Tibial artery (tissue), 4 donors: ENCODE measurements around the gene FAM98B.

Experiments used
- DNase-seq, 2 donors: peaks; one replicate each; pipeline ENCODE4 v3.0.0-alpha.2; 2019
- H3K27ac ChIP-seq, 2 donors: fragments of 200-600 bp; sonication (generic) in 1 of 2; 1 replicate in 1 of 2; 2 replicates in 1 of 2; pipeline ENCODE4 v1.5.1; 2018 to 2019; ENCODE audit warnings: mild to moderate bottlenecking in 1 of 2
- H3K27me3 ChIP-seq, 2 donors: fragments of 200-600 bp; sonication (generic) in 1 of 2; one replicate each; pipeline versions ENCODE4 v1.5.1 to v1.6.0; 2016 to 2019
- H3K36me3 ChIP-seq, 3 donors: fragments of 200-600 bp; sonication (generic) in 2 of 3; one replicate each; pipeline ENCODE4 v1.5.1; 2016 to 2019; ENCODE audit warnings: mild to moderate bottlenecking in 2 of 3
- H3K4me1 ChIP-seq, 4 donors: fragments of 200-600 bp; sonication (generic) in 2 of 4; 1 replicate in 3 of 4; 2 replicates in 1 of 4; pipeline ENCODE4 v1.5.1; 2016 to 2019
- H3K4me3 ChIP-seq, 2 donors: fragments of 200-600 bp; sonication (generic) in 1 of 2; 1 replicate in 1 of 2; 2 replicates in 1 of 2; pipeline ENCODE4 v1.5.1; 2018 to 2019; ENCODE audit warnings: mild to moderate bottlenecking in 2 of 2
- H3K9me3 ChIP-seq, 3 donors: fragments of 200-600 bp; sonication (generic) in 1 of 3; one replicate each; pipeline ENCODE4 v1.5.1; 2016 to 2019
- CTCF ChIP-seq, 2 experiments: fragments of 200-600 bp in 1 of 2; fragments of 450-650 bp in 1 of 2; IDR thresholded peaks; one replicate each; pipeline ENCODE4 v1.5.1; 2017 to 2019; ENCODE audit warnings: antibody characterized with exemption in 2 of 2, mild to moderate bottlenecking in 1 of 2, moderate library complexity in 1 of 2
- intact Hi-C: fragments of 100-400 bp; cut with DNase I; formaldehyde crosslinking; loops from one replicate; pipeline ENCODE4 v1.15.0; 2023; ENCODE audit warnings: low total_unique reads

Gene FAM98B

GRCh38 chr15:38532728-38533127 lies 78.8 kb downstream of the FAM98B start:
- TF ChIP-seq CTCF (IDR thresholded peaks at IDR 0.05) = no peak
- Histone ChIP-seq H3K36me3 (no peaks in the 10 kb centered on the region), H3K9me3 (no peaks in the 10 kb centered on the region), H3K4me3 (no peak overlapping the region), H3K27me3 (no peaks in the 10 kb centered on the region), H3K4me1 (peaks cover 0 to 18% (median 14%) of the 10 kb centered on the region in 4 donors), H3K27ac (no peak overlapping the region)
- no peak for DNase-seq
- intact Hi-C loops = no loop called here

- H3K27ac ChIP-seq = no peak overlapping the region
- no peaks in the 10 kb centered on the region for H3K9me3 ChIP-seq
- DNase-seq = no peak
- H3K4me3 ChIP-seq = no peak overlapping the region
- intact Hi-C loops = no loop called here
- no peak for TF ChIP-seq CTCF (IDR thresholded peaks at IDR 0.05)
- H3K27me3 ChIP-seq = no peaks in the 10 kb centered on the region
- peaks cover 0 to 18% (median 14%) of the 10 kb centered on the region in 4 donors for H3K4me1 ChIP-seq
- no peaks in the 10 kb centered on the region for H3K36me3 ChIP-seq
These were observed 79.5 kb downstream of the FAM98B start for GRCh38 chr15:38533416-38533915.

GRCh38 chr15:38533926-38534325 lies 80.0 kb downstream of the FAM98B start:
- Histone ChIP-seq H3K36me3 (no peaks in the 10 kb centered on the region), H3K9me3 (no peaks in the 10 kb centered on the region), H3K27me3 (no peaks in the 10 kb centered on the region), H3K4me3 (no peak overlapping the region), H3K27ac (no peak overlapping the region), H3K4me1 (peaks cover 0 to 18% (median 14%) of the 10 kb centered on the region in 4 donors)
- intact Hi-C loops = no loop called here
- no peak for DNase-seq
- TF ChIP-seq CTCF (IDR thresholded peaks at IDR 0.05) = no peak

- no peaks in the 10 kb centered on the region for H3K9me3 ChIP-seq
- H3K4me3 ChIP-seq = no peak overlapping the region
- TF ChIP-seq CTCF (IDR thresholded peaks at IDR 0.05) = no peak
- intact Hi-C loops = no loop called here
- no peaks in the 10 kb centered on the region for H3K36me3 ChIP-seq
- no peak for DNase-seq
- no peak overlapping the region for H3K27ac ChIP-seq
- H3K27me3 ChIP-seq = no peaks in the 10 kb centered on the region
- H3K4me1 ChIP-seq = peaks cover 0 to 18% (median 14%) of the 10 kb centered on the region in 4 donors
These were observed 80.8 kb downstream of the FAM98B start for GRCh38 chr15:38534691-38535090.

GRCh38 chr15:38535491-38536200 lies 81.7 kb downstream of the FAM98B start:
- no peak overlapping the region for H3K4me3 ChIP-seq
- TF ChIP-seq CTCF (IDR thresholded peaks at IDR 0.05) = no peak
- H3K27ac ChIP-seq = no peak overlapping the region
- intact Hi-C loops = no loop called here
- H3K36me3 ChIP-seq = no peaks in the 10 kb centered on the region
- DNase-seq = peak in 1 of 2 donors; percentile 24
- H3K9me3 ChIP-seq = no peaks in the 10 kb centered on the region
- no peaks in the 10 kb centered on the region for H3K27me3 ChIP-seq
- H3K4me1 ChIP-seq = peaks cover 0 to 18% (median 14%) of the 10 kb centered on the region in 4 donors
